ENCODE measurements around the gene GALNTL6.
A peak's percentile ranks its signal among the peaks of the same experiment; 100 is the strongest.

GALNTL6 gene

DNA sequence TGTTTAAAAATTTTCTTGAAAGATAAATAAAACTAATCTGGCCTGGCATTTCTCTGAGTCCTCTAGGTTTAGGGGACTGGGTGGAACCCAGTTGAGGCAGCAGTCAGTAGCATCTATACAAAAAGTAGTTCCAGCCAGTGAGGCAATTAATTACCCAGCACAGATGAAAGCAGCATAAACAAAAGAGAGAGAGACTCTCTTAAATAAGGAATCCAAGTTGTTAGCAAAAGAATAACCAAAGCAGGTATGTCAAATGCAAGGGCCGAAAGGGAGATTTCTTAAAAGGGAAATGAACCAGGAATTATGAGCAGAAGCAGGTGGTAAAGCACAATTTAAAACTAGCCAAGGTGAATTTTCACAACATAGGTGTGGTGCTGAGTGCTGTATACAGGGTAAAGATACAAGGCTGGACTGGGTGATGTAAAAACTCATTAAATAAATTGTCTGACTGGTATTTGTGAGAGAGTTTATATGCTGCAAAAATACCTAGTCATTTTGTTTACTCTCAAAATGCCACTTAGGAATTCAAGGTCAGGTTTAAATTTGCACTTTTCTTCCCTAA is 1260.8 kb downstream of the GALNTL6 start:
- peak; percentile 35 for DNase-seq (ENCODE audit: low spot score)

DNA sequence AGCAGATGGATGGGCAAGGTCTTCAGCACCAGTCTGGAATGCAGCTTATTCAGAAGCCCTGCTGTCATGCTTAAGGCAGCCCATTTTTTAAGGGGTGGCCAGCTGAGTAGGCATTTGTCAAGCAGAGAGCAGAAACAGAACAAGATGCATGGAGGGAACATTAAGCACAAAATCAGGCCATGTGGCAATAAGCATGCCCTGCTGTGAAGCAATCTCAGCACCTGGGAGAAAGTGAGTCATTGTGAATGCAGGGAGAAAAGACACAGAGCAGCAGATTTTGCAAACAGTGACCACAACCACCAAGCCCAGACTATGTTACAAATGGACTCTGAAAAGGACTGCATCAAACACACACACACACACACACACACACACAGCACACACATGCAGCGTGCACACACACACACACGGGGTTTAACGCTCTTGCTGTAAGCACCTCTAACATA is 1261.3 kb downstream of the GALNTL6 start:
- DNase-seq (ENCODE audit: low spot score) = peak; percentile 61

DNA sequence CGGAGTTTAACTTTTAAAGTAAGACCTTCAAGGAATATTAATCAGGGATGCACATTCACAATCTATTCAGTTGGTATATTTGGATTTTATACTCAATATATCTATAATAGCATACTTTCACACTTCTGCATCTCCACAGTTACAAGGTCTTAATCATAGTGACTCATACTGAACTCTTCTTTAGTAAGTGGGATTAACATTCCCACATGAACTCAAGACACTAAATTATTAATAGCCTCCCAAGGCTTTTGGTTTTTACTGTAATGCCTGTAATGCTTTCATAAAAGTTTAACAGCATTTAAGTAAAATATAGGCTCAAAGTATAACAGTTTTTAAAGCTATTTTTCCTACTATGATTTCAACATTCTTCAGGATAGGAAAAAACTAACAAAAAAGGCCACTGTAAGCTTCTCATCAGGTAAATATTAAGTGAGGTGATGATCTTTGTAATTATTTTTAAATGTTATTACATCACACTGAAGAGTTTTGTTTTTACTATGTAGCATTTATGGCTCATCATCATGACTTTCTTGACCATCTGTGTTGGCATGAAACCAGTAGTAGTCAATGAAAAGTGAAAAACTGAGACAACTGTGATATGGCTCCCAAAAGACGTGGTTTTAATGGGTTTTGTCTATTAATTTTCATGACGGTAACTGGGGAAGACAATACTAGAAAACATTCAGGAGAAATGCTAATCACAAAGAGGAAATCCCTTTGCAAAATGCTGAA is 1263.9 kb downstream of the GALNTL6 start:
- no peak for DNase-seq (ENCODE audit: low spot score)

DNA sequence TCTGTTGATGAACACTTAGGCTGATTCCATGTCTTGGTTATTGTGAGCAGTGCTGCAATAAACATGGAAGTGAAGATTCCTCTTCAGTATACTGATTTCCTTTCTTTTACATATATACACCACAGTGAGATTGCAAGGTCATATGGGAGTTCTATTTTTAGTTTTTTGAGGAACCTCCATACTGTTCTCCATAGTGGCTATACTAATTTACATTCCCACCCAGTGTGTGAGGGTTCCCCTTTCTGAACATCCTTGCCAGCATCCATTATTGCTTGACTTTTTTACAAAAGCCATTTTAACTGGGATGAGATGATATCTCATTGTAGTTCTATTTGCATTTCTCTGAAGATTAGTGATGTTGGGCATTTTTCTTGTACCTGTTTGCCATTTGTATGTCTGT is 1274.9 kb downstream of the GALNTL6 start:
- no peak for DNase-seq (ENCODE audit: low spot score)

Measured in iPS-NIHi11 (cell line).